HG03521 (cell line): ENCODE results near the gene SLC25A47.
"Not testable (repeated sequence)": the region's sequence is repeated elsewhere in the genome, so short reads cannot be mapped to it uniquely, and the experiment has no call there.

Experiments used
- ATAC-seq: cut with Tn5 transposase; IDR thresholded peaks from one replicate; pipeline ENCODE4 v1.9.1; 2021; ENCODE audit warnings: mild to moderate bottlenecking, moderate library complexity; ENCODE audit not compliant: unreplicated experiment

Gene SLC25A47, protein sequence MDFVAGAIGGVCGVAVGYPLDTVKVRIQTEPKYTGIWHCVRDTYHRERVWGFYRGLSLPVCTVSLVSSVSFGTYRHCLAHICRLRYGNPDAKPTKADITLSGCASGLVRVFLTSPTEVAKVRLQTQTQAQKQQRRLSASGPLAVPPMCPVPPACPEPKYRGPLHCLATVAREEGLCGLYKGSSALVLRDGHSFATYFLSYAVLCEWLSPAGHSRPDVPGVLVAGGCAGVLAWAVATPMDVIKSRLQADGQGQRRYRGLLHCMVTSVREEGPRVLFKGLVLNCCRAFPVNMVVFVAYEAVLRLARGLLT

DNA sequence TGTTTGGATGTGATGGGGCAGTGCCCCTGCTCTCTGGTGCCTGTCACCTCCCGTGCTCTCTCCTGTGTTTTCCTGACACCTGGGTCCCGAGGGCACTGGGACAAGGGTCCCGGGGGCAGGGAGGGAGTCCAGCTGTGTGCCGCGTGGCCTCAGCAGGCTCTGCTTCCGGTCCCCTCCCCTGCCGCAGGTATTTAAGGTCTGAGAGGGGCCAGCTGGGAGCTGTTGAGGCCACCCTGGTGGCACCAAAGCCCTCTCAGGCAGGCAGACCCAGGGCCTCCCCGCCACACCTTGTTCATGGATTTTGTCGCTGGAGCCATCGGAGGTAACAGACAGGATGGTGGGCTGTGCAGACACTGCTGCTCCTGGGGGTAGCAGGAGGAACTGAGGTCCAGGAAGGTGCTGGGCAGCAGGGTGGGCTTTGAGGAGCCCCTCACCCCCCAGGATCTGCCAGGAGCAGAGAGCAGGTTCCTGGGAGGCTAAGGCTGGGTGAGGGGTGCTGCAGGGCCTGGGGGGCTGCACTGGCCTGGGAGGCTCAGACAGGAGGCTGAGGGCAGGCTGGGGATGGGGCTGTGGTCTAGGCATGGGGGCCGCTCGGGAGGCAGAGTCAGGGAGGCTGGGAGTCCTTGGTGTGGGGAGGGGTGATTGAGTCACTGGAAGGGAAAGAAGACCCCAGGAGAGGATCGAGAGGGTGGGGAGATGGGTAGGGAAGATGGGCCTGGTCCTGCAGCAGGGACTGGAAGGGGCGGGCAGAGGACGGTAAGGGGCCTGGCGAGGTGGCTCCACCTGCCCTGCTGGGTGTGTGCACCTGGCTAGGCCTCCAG, at the start of gene SLC25A47:
Gene SLC25A47, plus strand, starts transcription at position 219 of the 821 bp plus-strand sequence. Its CDS starts 76 bp downstream, at position 295.
- no peak for ATAC-seq

DNA sequence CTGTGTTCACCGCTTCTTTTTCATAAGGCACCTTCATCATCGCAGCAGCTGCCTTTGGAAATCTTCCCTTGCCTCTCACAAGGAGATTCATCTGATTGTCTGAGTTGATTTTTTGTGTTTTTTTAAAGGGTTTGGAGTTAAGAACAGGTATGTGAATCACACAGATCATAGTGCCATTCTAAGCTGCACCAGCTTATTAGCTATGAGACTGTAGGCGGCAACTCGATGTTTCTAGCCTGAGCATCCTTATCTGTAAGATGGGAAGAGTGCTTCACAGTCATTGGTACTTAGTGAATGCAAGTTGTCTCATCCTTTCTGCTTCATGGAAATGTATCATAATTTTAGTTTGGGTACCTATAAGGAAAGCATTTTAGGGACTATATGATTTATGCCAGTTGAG, 48.9 kb upstream of the SLC25A47 start:
- no peak for ATAC-seq

DNA sequence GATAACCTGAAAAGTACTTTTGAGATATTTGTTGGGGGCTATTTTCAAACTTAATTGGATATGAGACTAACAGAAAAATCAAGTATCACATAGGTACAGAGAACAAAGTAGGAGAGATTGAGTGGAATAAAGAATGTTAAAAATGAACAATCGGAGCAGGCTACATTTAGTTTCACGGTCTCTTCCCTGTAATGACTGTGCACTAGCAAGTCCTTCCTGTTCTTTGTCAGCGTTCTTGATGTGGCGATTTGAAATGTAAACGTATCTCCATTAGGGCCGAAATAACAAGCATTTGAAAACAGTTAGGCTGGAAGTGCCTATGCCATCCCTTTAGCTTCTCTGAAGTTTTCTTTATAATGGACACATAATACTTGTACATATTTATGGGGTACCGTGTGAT, 47.9 kb upstream of the SLC25A47 start:
- no peak for ATAC-seq

DNA sequence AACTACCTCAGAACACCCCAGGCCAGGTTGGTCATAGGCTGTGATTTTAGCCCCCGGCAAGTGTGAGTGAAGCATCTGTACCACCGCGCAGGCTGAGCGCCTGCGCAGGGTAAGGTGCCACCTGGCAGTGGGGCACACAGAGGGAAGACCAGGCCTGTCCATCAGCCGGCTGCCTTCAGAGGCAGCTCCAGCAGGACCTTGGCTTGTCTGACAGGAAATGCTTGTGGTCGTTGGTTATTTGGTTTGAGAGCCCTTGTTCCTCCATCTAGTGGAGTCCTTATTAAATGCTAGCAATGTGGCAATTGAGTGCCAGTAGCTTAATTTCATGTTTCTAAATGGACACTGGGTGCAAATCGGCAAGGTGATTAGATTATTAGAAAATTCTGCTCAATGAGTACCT, 44.4 kb upstream of the SLC25A47 start:
- ATAC-seq: peak; percentile 39

DNA sequence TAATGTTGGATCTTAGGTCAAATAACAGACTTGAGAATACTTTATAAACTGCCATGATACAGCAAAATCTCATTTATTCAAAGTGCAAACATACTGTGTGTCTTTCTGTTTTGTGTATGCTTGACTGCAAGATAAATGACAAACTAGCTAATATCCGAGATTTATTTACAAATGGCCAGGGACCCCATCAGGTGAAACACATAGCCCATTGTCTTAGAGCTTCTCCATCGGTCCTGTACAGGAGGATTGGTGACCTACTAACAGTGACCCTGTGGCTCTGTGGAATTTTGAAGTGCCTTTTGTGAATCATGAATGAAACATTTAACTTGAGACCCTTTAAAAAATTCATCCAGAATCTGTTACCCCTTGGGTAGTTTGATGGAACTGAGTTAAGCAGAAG, 44.0 kb upstream of the SLC25A47 start:
- ATAC-seq: no peak

DNA sequence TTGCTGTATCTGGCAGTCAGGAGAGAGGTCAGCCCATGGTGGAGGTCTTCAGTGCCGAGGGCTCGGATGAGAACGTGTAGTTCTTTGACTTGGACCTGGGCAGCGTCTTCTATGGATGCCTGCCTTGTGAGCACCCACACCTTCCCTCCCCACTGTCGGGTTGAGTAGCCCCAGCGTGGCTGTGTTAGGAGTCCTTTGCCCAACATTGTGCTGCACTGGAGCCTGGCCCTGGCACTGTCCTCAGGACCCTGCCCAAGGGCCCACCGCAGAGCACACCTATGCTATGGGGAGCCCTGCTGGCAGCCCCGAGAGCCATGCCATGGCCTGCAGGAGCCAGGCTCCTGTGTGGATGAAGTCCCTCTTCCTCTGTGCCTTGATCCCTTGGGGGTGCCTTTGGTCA, 43.6 kb upstream of the SLC25A47 start:
- no peak for ATAC-seq

DNA sequence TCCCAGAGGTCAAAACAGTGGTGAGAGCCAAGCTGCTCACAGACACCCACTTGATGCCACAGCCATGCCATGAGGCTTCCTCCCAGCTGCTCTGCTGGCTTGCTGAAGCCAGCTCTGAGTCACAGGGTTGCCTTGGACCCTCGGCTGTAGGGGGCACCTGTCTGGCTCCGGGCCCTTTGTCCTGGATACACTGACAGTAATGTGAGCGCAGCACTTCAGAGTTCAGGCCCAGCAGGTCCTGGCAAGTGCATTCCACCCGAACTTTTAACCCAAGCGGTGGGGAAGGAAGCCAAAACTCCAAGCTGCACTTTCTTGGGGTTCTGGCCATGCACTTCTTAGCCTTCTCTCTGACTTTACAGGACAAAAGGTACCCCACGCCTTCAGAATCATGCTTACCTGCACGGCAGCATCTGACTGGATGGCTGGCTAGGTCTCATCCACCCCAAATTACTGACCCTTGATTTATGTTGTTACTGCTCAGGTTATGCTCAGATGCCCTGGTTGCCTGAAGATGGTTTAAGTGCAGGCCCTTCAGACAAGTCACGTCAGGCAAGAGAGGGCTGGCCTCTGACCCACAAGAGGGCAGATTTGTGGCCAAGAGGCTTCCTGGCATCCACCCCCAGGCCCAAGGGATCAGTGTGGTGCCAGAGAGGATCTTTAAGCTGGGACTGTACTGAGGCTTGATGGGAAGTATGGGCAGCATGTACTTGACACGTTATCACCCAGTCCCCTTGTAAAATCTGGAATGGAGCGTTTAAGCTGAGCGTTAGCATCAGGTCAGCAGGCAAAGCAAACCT, 41.7 kb upstream of the SLC25A47 start:
- ATAC-seq: no peak

DNA sequence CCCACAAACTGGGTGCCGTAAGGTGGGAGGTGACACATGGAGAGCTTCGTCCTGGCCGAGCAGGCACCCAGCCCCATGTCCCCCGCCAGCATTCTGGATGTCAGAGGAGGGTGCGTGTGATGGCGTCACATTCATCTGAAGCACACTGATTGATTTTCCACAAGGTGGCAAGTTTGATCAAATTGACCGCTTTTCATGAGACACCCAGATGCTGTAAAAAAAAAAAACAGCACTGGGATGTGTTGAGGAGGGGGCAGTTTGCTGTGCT, 41.1 kb upstream of the SLC25A47 start:
- no peak for ATAC-seq

DNA sequence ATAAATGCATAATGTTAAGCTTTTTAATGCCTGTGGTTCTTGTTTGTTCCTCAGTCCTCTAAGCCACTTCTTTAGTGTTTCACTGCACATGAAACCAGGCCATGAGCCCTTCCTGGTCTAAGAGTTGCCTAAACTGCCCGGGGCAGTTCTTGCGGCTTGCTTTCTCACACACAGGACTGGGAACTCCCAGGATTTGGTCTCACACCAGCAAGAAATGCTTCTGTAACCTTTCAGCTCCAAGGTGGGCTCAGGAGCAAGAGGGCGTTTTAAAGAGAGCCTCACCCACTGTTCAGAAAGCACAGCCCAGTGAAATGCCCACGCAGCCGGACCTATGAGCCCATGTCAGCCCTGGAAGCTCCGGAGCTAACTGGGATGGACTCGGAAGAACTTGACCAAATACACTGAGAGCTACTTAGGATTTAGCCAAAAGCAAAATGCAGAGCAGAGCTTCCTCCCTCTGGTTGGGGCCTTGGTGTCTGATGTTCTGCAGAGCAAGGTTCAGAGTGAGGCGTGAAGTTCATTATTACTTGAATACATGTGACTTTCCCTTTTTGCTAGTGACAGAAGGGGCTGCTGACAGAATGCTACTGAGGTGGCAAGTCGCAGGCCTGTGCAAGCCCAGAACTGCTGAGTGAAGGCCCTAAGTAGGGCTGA, 40.2 kb upstream of the SLC25A47 start:
- ATAC-seq: no peak

DNA sequence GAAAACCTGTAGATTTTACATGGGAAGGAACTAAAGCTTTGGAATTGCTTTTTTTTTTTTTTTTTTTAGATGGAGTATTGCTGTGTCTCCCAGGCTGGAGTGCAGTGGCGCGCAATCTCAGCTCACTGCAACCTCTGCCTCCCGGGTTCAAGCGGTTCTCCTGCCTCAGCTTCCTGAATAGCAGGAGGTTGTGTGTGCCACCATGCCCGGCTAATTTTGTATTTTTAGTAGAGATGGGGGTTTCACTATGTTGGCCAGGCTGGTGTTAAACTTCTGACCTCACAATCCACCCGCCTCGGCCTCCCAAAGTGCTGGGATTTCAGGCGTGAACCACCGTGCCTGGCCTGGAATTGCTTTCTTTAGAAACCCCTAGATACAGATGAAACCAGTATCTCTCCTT, 39.7 kb upstream of the SLC25A47 start:
- ATAC-seq: not testable (repeated sequence)

DNA sequence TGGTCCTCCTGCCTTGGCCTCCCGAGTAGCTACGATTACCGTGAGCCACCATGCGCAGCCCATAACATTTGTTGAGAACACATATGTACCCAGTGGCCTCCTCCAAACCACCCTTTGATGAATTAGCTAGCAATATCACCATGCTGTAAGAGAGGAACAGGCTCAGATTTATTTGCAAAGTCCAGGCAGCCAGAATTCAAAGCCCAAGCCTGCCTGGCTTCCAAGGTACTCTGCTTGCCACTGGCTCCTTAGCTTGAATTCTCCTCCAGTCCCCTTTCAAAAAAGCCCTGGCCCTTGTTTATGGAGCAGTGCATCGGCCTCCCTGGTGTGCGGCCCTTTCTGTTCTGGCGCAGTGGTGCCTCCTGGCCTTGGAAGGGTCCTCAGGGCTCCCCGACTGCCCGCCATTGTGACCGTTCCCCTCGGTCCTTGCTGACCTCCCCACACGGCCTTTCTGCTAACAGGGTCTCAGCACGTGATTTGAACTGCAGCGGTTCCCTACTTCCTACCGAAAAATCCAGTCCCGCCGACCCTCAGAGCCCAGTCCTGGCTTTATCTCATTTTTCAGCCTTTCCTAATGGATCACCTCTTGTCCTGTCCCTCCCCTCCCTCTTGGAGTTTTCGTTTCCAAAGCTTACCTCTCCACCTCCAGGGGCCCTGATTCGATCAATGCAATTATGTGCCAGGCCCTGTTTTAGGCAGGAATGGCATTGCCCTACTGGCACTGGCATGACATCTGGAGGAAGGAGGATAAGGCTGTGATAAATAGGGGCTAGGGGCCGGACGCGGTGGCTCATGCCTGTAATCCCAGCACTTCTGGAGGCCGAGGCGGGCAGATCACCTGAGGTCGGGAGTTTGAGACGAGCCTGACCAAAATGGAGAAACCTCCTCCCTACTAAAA, 38.9 kb upstream of the SLC25A47 start:
- no peak for ATAC-seq

DNA sequence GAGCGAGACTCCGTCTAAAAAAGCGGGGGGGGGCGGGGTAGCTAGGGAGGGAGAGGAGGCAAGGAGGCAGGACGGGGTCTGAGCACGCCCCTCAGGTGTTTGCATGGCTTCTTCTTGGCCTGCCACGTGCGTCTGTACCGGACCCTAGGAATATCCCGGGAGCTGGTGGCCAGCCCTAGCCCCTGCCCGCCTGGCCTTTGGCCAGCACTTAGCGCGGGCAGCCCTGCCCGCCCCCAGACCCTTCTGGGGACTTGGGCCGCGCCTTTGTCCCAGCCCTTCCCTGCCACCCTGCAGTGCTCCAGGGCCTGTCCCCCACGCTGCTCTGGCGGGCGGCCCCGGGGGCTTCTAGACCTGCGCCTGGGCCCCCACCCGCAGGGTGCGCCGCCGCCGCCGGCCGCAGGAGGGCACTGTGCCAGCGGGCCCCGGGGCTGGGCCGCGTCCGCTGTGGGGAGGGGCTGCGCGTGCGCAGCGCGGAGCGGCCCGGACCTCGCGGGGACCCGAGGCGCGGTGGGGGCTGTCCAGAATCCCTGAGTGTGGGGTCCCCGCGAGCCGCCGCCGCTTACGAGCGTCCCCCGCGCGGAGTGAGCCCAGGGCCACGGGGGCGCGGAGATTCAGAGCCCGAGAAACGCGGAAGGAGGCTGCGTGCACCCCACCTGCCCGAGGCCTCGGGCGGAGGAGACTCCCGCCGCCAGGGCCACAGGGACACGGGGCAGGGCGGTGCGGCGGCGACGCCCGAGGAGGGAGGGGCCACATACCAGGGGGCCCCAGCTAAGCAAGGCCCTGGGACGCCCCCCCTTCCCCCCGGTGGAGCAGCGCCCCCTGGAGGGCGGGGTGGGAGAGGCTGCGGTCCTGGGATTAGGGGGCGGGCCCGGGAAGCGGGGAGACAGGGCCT, 37.9 kb upstream of the SLC25A47 start:
- ATAC-seq: peak; percentile 83

DNA sequence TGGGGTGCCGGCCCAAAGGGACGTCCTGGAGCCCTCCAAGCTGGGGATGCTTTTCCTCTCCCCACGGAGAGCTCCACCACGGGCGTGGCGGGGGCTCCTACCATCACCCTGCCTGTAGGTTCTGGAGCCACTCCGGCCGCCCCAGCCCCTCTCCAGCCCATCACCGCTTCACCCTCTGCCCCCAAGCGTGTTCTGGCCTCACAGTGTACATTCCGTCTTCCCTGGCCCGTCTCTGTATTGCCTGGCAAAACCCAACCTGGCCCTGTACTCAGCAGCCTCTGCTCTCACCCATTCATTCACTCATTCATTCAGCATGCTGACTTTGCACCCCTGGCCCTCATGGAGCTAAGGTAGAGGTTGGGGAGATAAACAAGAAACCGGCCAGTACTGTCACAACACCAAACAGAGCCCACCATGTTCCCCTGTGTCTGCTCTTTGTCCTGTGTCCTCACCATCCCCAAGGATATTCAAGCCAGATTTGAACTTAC, 37.2 kb upstream of the SLC25A47 start:
- no peak for ATAC-seq

DNA sequence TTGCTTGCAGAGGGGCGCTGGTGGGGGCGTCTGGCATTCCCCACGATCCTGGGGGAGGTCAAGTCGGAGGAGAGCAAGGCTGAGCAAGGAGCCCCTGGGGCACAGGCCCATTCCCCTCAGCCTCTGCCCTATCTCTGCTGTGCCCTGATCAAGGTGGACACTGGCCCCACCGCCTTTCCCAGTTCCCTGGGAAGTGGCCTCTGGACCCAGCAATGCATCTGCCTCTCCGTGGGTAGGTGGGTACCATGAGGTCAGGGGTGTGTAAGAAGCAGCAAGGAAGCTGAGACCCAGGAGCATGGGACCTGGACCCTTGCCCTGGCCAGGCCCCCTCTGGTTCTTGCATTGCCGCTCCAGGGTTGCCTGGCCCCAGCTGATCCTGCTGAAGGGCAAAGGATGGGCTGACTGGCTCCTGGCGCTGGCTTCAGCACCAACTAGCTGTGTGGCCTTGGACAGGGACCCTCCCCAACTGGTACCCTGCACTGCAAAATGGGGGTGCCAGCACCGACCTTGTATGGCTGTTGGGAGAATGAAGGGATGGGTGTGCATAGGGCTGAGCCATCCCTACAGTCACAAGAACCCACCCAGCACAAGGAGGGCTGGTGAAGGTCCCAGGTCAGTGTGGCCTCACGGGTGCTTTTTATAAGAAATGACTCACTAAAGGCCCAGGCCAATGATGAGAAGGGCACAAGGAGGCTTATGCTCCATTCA, 36.5 kb upstream of the SLC25A47 start:
- ATAC-seq: no peak

DNA sequence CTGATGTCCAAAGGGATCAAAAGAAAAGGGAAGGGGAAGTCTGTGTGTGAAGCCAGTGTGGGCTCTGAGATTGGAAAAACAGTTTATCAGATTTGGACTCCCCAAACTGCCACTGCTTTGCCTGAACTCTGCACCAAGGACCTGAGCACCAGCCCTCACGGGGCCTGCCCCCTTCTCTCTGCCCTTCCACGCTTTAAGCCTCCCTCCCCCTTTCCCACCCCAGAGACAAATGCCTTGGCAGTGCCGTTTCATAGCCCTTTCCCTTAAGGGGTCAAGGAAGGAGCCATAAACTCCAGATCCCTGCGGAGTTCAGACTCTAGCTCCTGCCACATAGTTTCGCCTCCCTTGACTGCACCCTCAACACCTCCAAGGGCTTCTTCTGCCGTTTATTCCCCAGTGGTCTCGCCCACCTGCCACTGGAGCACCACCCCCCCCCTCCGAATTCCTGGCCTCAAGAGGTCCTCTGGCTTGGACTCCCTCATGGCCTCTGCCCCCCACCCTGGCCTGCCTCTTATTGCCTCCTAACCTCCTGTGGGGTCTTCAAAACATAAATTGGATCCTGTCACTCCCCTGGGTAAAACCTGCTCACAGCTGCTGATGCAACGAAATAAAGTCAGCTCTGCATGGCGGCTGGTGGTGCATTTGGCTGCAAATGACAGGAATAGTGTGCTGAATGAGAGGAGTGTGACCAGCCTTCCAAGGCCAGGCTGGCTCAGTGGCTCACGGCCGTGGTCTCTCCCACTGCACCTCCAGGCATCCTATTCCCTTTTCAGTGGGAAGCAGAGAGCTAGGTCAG, 35.7 kb upstream of the SLC25A47 start:
- no peak for ATAC-seq

DNA sequence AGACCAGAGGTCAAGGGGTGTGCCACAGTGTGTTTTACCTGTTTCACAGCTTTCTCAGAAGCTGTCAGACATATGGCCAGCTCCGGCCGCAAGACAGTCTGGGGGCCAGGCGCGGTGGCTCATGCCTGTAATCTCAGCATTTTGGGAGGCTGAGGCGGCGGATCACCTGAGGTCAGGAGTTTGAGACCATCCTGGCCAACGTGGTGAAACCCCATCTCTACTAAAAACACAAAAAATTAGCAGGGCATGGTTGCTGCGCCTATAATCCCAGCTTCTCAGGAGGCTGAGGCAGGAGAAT, 35.2 kb upstream of the SLC25A47 start:
- ATAC-seq: not testable (repeated sequence)

DNA sequence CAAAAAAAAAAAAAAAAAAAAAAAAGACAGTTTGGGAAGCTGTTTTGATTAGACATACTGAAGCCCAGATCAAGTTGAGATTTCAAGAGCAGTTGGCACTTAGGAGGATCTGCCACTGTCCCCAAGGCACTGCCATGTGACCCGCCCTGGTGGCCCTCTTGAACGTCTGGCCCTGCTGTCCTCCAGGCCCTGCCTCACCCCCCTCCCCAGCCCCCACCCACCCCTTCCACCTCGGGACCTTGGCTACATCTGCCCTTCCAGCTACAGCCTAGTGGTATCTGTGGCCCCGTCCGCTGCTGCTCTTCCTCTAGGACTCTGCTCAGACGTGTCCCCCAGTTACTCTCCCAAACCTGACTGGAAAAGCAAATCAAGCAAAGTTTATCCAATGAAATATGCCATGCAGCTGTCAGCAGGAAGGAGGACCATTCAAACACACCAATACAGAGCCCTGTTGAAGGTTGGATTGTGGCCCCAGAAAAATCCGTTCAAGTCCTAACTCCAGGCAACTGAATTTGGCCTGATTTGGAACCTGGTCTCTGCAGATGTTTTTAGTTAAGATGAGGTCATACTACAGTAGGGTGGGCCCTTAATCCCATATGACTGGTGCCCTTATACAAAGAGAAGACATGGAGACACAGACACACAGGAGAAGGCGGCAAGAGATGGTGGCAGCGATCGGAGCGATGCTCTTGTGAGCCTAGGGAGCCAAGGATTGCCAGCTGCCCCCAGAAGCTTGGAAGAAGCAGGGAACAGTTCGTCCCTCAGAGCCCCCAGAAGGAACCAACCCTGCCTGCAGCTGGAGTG, 34.6 kb upstream of the SLC25A47 start:
- ATAC-seq: no peak
